Neural cell (in vitro differentiated cells): ENCODE measurements around the gene CD37. TPM values are rescaled to one million over a fixed set of nuclear protein-coding genes. Genes with fewer than 3 reads are reported as not detected.

Source experiments
- H2AFZ ChIP-seq: fragments of 200-600, 300-800 bp; sonication (generic), shearing (Covaris generic); 2 replicates; pipeline ENCODE4 v1.6.0; 2014; ENCODE audit warnings: low read depth, mild to moderate bottlenecking, antibody characterized with exemption, low read length, moderate library complexity
- H3F3A ChIP-seq: fragments of 200-600 bp; shearing (Covaris generic); 2 replicates; pipeline ENCODE4 v1.6.1; 2016; ENCODE audit warnings: mild to moderate bottlenecking, moderate library complexity, mixed read lengths, antibody characterized with exemption, low read length; ENCODE audit not compliant: insufficient read depth, poor library complexity, severe bottlenecking
- H3K27ac ChIP-seq: fragments of 200-600, 300-800 bp; sonication (generic), shearing (Covaris generic); 2 replicates; pipeline ENCODE4 v1.5.1; 2014; ENCODE audit warnings: mild to moderate bottlenecking, low read length, moderate library complexity
- H3K27me3 ChIP-seq: fragments of 300-800, 200-600 bp; sonication (generic), shearing (Covaris generic); 2 replicates; pipeline ENCODE4 v1.6.0; 2014; ENCODE audit warnings: mild to moderate bottlenecking, low read depth, low read length, moderate library complexity; ENCODE audit not compliant: insufficient read depth
- H3K36me3 ChIP-seq: fragments of 300-800, 200-600 bp; sonication (generic), shearing (Covaris generic); 2 replicates; pipeline ENCODE4 v1.5.1; 2014; ENCODE audit warnings: mild to moderate bottlenecking, antibody characterized with exemption, low read length, moderate library complexity; ENCODE audit not compliant: insufficient read depth
- H3K4me2 ChIP-seq: fragments of 300-800, 200-600 bp; sonication (generic), shearing (Covaris generic); 2 replicates; pipeline ENCODE4 v1.6.0; 2014; ENCODE audit warnings: mild to moderate bottlenecking, low read length
- H3K4me3 ChIP-seq: fragments of 300-800, 200-600 bp; sonication (generic), shearing (Covaris generic); 2 replicates; pipeline ENCODE4 v1.5.1; 2014; ENCODE audit warnings: mild to moderate bottlenecking, low read length, moderate library complexity
- H3K79me2 ChIP-seq: fragments of 200-600 bp; shearing (Covaris generic); replicated peaks from 2 replicates; pipeline ENCODE4 v1.6.0; 2014; ENCODE audit warnings: mild to moderate bottlenecking, low read length, moderate library complexity; ENCODE audit not compliant: insufficient read depth
- H3K9ac ChIP-seq: fragments of 300-800, 200-600 bp; sonication (generic), shearing (Covaris generic); 2 replicates; pipeline ENCODE4 v1.6.1; 2016; ENCODE audit warnings: mild to moderate bottlenecking, low read length, mixed read lengths
- H3K9me2 ChIP-seq: fragments of 200-600 bp; shearing (Covaris generic); 2 replicates; pipeline ENCODE4 v1.6.1; 2016; ENCODE audit warnings: mild to moderate bottlenecking, low read length, mixed read lengths; ENCODE audit not compliant: insufficient read depth
- H3K9me3 ChIP-seq: fragments of 200-600, 300-800 bp; sonication (generic), shearing (Covaris generic); 2 replicates; pipeline ENCODE4 v1.6.1; 2016; ENCODE audit warnings: mild to moderate bottlenecking, mixed run types, low read length, moderate library complexity, mixed read lengths
- H4K20me1 ChIP-seq: fragments of 200-600 bp; shearing (Covaris generic); 2 replicates; pipeline ENCODE4 v1.6.1; 2016; ENCODE audit warnings: mild to moderate bottlenecking, mixed run types; ENCODE audit not compliant: insufficient read depth
- EP300 ChIP-seq: fragments of 450-650 bp; conservative IDR thresholded peaks from 2 replicates; pipeline ENCODE4 v1.6.1; 2014; ENCODE audit warnings: antibody characterized with exemption, mild to moderate bottlenecking, moderate library complexity; ENCODE audit not compliant: poor library complexity, severe bottlenecking
- MXI1 ChIP-seq: fragments of 450-650 bp; conservative IDR thresholded peaks from 2 replicates; pipeline ENCODE4 v1.6.1; 2014; ENCODE audit warnings: antibody characterized with exemption, mild to moderate bottlenecking; ENCODE audit not compliant: poor library complexity, severe bottlenecking
- POLR2AphosphoS5 ChIP-seq: IDR thresholded peaks from 2 replicates; pipeline ENCODE4 v1.6.1; 2012
- RAD21 ChIP-seq: fragments of 450-650 bp; conservative IDR thresholded peaks from 2 replicates; pipeline ENCODE4 v1.6.1; 2014; ENCODE audit warnings: antibody characterized with exemption, mild to moderate bottlenecking, moderate library complexity
- TAF1 ChIP-seq: IDR thresholded peaks from 2 replicates; pipeline ENCODE4 v1.6.1; 2012; ENCODE audit warnings: low read depth
- polyA plus RNA-seq: library from polyadenylated mRNA; depleted of rRNA; stranded (reverse); fragments of >200 nt; gene quantifications from 2 replicates; pipeline ENCODE4 v1.2.3, GENCODE V29; 2014
- TF ChIP-seq, protein P1 (sequence below): IDR thresholded peaks from 2 replicates; pipeline ENCODE4 v1.6.1; 2012; ENCODE audit warnings: borderline replicate concordance
- TF ChIP-seq, protein P2 (sequence below): fragments of 450-650 bp; IDR thresholded peaks from 2 replicates; pipeline ENCODE4 v1.5.1; 2014; ENCODE audit warnings: antibody characterized with exemption, mild to moderate bottlenecking, moderate library complexity; ENCODE audit not compliant: poor library complexity, severe bottlenecking

The CD37 gene
- polyA plus RNA-seq, 1 donor from 2014 or later: not detected

DNA sequence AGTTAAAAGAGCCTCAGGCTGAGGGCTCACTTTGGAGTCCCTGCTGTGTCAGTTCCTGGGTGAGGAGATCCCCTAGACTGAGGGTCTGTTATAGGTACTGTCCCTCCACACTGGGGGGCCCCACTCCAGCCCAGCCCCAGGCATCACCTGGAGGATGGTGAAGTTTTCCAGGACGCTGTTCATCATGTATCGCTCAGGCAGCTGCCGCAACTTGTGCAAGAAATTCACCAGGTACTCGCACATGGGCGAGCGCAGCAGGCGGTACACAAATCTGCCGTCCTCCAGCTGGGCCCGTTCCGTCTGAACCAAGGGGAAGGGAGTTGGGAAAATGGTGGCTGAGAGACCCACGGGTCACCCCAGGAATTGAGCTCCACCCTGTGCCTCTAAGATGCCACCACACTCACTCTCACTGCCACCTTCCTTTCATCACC is 7.1 kb downstream of the CD37 start:
- Histone ChIP-seq H3K9ac (no peak overlapping the region), H4K20me1 (no peaks in the 10 kb centered on the region), H3K9me2 (no peaks in the 10 kb centered on the region), H3K27me3 (no peaks in the 10 kb centered on the region), H3F3A (no peaks in the 10 kb centered on the region), H3K79me2 (no peaks in the 10 kb centered on the region), H3K36me3 (no peaks in the 10 kb centered on the region), H2AFZ (no peak overlapping the region), H3K27ac (no peak overlapping the region), H3K4me2 (no peak overlapping the region), H3K4me3 (no peak overlapping the region), H3K9me3 (no peaks in the 10 kb centered on the region)
- TF ChIP-seq MXI1 (no peak), POLR2AphosphoS5 (no peak), EP300 (no peak), RAD21 (no peak), TAF1 (no peak)
- TF ChIP-seq, protein P1, sequence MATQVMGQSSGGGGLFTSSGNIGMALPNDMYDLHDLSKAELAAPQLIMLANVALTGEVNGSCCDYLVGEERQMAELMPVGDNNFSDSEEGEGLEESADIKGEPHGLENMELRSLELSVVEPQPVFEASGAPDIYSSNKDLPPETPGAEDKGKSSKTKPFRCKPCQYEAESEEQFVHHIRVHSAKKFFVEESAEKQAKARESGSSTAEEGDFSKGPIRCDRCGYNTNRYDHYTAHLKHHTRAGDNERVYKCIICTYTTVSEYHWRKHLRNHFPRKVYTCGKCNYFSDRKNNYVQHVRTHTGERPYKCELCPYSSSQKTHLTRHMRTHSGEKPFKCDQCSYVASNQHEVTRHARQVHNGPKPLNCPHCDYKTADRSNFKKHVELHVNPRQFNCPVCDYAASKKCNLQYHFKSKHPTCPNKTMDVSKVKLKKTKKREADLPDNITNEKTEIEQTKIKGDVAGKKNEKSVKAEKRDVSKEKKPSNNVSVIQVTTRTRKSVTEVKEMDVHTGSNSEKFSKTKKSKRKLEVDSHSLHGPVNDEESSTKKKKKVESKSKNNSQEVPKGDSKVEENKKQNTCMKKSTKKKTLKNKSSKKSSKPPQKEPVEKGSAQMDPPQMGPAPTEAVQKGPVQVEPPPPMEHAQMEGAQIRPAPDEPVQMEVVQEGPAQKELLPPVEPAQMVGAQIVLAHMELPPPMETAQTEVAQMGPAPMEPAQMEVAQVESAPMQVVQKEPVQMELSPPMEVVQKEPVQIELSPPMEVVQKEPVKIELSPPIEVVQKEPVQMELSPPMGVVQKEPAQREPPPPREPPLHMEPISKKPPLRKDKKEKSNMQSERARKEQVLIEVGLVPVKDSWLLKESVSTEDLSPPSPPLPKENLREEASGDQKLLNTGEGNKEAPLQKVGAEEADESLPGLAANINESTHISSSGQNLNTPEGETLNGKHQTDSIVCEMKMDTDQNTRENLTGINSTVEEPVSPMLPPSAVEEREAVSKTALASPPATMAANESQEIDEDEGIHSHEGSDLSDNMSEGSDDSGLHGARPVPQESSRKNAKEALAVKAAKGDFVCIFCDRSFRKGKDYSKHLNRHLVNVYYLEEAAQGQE: no peak

DNA sequence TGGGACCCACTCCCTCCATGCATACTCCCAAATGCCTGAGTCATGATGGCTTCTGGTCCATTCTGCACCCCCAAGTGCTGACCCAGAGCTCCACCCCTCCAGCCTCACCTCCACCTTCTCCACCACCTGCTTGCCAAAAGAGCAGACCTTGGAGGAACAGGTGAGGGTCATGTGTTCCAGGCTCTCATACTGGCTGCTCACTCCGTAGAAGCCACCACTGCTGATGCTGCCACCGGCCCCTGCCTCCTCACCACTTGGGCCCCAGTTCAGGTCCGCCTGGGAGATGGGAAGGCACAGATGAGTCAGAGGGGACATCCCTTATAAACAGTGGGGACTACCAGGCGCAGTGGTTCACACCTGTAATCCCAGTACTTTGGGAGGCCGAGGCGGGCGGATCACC is 7.9 kb downstream of the CD37 start:
- H3K4me2 ChIP-seq: no peak overlapping the region
- no peak overlapping the region for H3K9ac ChIP-seq
- no peaks in the 10 kb centered on the region for H3K27me3 ChIP-seq
- no peak overlapping the region for H3K27ac ChIP-seq
- H3K79me2 ChIP-seq: no peaks in the 10 kb centered on the region
- no peaks in the 10 kb centered on the region for H3F3A ChIP-seq
- H4K20me1 ChIP-seq: no peaks in the 10 kb centered on the region
- H3K4me3 ChIP-seq: no peak overlapping the region
- no peak overlapping the region for H2AFZ ChIP-seq
- no peaks in the 10 kb centered on the region for H3K9me3 ChIP-seq
- no peaks in the 10 kb centered on the region for H3K36me3 ChIP-seq
- no peak for TF ChIP-seq EP300
- H3K9me2 ChIP-seq: no peaks in the 10 kb centered on the region

DNA sequence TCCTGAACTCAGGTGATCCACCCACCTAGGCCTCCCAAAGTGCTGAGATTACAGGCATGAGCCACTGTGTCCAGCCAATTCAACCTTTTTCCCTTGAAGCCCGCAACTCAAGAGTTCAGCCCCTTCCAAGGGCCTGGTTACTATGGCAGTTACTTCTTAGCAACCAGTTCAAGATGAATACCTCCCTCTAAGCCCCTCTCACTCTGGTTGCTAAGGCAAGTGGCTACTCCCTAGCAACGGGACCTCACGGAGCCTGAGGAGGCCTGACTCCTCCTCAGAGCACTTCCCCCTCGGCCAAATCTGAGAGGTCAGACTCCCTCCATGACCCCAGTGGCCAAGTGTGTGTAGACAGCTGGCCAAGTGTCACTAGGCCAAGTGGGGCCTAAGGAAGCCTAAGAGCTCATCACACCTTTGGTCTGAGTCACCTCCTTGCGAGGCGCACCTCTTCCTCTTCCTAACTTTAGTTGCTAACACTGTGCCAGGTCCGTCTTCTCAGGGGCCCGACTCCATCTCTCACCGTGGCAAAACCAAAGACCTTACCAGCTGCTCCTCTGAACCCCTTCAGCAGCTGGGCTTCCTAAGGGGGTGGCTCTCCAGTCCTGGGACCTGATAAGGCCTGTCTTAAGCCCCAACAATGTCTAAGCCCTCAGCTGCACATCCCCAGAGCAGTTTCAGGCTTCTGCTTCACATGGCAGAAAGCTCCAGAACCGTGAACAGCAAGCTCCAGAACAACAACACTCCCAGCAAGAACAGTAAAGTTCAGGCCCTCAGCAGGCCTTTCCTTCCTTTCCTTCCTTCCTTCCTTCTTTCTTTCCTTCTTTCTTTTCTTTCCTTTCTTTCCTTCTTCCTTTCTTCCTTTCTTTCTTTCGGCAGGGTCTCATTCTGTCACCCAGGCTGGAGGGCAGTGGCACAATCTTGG is 9.6 kb downstream of the CD37 start:
- no peaks in the 10 kb centered on the region for H3K9me2 ChIP-seq

More for the DNA sequence above, 9.6 kb downstream of the CD37 start:
- Histone ChIP-seq H3K9ac (no peak overlapping the region), H2AFZ (no peak overlapping the region), H4K20me1 (no peaks in the 10 kb centered on the region), H3K27ac (no peak overlapping the region), H3K27me3 (no peaks in the 10 kb centered on the region), H3F3A (no peaks in the 10 kb centered on the region), H3K4me2 (no peak overlapping the region), H3K4me3 (no peak overlapping the region), H3K79me2 (no peaks in the 10 kb centered on the region), H3K36me3 (no peaks in the 10 kb centered on the region), H3K9me3 (no peaks in the 10 kb centered on the region)
- TF ChIP-seq, protein P2, sequence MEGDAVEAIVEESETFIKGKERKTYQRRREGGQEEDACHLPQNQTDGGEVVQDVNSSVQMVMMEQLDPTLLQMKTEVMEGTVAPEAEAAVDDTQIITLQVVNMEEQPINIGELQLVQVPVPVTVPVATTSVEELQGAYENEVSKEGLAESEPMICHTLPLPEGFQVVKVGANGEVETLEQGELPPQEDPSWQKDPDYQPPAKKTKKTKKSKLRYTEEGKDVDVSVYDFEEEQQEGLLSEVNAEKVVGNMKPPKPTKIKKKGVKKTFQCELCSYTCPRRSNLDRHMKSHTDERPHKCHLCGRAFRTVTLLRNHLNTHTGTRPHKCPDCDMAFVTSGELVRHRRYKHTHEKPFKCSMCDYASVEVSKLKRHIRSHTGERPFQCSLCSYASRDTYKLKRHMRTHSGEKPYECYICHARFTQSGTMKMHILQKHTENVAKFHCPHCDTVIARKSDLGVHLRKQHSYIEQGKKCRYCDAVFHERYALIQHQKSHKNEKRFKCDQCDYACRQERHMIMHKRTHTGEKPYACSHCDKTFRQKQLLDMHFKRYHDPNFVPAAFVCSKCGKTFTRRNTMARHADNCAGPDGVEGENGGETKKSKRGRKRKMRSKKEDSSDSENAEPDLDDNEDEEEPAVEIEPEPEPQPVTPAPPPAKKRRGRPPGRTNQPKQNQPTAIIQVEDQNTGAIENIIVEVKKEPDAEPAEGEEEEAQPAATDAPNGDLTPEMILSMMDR: no peak
- no peak for TF ChIP-seq POLR2AphosphoS5
